Measurements from ENCODE around the gene LASP1. TPM values are rescaled to one million over a fixed set of nuclear protein-coding genes. Genes with fewer than 3 reads are reported as not detected.

Gene LASP1
- total RNA-seq, 2 experiments from 2014 or later, result 135 to 139 TPM

DNA sequence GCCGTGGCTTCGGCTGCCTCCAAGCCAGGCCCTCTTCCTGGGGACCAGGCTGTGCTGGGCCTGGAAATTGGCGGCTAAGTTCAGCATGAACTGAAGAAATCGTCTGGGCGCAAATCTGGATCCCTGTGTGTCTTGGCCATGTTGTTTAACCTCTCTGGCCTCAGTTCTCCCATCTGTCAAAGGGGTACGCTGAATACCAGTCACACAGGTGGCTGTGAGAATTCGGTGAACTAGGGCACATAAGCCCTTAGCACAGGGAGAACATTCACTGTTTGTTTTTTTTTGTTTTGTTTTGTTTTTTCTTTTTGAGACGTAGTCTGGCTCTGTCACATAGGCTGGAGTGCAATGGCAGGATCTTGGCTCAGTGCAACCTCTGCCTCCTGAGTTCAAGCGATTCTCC, 19.0 kb downstream of the LASP1 start:
- Mint-ChIP-seq H3K9me3 (no peaks in the 10 kb centered on the region), H3K4me3 (no peak overlapping the region), H3K4me1 (ENCODE audit: low read depth) (peaks cover 88% of the 10 kb centered on the region), H3K27ac (peak overlapping the region; percentile 46), H3K36me3 (ENCODE audit: low read depth) (peaks cover 61% of the 10 kb centered on the region), H3K27me3 (no peaks in the 10 kb centered on the region)
- TF ChIP-seq, protein P1, sequence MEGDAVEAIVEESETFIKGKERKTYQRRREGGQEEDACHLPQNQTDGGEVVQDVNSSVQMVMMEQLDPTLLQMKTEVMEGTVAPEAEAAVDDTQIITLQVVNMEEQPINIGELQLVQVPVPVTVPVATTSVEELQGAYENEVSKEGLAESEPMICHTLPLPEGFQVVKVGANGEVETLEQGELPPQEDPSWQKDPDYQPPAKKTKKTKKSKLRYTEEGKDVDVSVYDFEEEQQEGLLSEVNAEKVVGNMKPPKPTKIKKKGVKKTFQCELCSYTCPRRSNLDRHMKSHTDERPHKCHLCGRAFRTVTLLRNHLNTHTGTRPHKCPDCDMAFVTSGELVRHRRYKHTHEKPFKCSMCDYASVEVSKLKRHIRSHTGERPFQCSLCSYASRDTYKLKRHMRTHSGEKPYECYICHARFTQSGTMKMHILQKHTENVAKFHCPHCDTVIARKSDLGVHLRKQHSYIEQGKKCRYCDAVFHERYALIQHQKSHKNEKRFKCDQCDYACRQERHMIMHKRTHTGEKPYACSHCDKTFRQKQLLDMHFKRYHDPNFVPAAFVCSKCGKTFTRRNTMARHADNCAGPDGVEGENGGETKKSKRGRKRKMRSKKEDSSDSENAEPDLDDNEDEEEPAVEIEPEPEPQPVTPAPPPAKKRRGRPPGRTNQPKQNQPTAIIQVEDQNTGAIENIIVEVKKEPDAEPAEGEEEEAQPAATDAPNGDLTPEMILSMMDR (IDR thresholded peaks at IDR 0.05), result no peak
- DNase-seq (no peak), ATAC-seq (no peak)
- ChIA-PET POLR2A (interaction anchor here (2.0 to 6.1 kb wide), 2 partner anchors 11 to 36 kb away, joined by 7 to 53 read pairs; no protein-coding TSS in a partner anchor), CTCF (interaction anchor here (1.1 kb wide), 1 partner anchor 9 kb away, joined by 3 read pairs; no protein-coding TSS in a partner anchor)
- intact Hi-C loops (cut with micrococcal nuclease), result no loop called here

DNA sequence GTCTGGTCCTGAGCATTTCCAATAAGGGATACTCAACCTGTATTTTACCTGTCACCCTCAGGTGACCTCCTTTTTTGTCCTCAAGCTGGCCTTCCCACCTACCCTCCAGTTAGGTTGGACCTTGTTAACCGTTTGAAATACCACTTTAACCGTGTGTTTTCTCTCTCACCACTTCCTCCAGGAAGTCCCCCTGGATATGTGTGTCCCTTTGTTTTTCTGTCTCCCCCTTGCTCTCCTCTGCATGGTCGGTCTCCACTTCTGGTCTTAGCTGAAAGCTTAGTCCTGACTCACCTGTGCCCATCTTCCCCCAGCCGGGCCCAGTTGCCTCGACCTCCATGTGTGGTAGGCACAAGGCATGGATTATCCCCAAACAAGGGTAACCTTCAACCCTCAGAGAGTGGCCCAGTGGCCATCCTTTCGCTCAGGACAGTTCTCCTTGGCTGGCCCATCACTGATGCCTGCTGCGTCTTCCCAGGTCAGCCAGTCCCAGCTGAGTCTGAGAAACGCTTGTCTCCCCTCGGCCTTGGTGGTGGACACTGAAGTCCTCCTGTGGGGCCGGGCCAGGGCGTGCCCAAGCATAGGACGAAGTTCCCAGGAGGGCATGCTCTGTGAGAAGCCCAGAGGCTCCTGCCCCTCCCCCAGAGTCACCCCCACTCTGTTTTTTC, 20.0 kb downstream of the LASP1 start:
- no peaks in the 10 kb centered on the region for H3K27me3 Mint-ChIP-seq
- H3K27ac Mint-ChIP-seq, result peak overlapping the region; percentile 81
- no peaks in the 10 kb centered on the region for H3K9me3 Mint-ChIP-seq
- TF ChIP-seq, protein P1 (IDR thresholded peaks at IDR 0.05), result no peak
- ChIA-PET POLR2A (interaction anchor here (0.8 to 6.1 kb wide), 8 partner anchors 8 to 53 kb away, joined by 3 to 53 read pairs (median 4); partner anchors contain the start of gene LASP1NB), CTCF (interaction anchor here (1.1 to 1.2 kb wide), 3 partner anchors 8 to 22 kb away, joined by 3 read pairs; no protein-coding TSS in a partner anchor)
- DNase-seq (no peak), ATAC-seq (no peak)
- H3K4me1 Mint-ChIP-seq (ENCODE audit: low read depth), result peaks cover 90% of the 10 kb centered on the region
- intact Hi-C loops (cut with micrococcal nuclease), result loop anchor here (5.0 kb wide), 1 partner anchor 37 kb away; the partner anchor contains the start of gene LASP1NB
- peak overlapping the region; percentile 38 for H3K4me3 Mint-ChIP-seq
- H3K36me3 Mint-ChIP-seq (ENCODE audit: low read depth), result peaks cover 61% of the 10 kb centered on the region

DNA sequence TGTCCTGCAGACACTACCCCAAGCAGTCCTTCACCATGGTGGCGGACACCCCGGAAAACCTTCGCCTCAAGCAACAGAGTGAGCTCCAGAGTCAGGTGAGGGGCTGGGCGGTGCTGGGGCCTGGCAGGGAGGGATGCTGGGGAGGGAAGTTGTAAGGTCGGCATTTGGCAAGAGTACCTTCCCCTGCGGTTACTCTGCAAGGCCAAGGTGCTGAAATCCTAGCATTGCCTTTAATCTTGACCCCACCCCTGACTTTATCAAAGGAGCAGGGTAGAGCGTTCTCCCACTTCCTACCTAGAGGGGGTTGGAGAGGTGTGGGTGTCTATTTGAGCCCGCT, 20.5 kb downstream of the LASP1 start:
- peak; percentile 8 for ATAC-seq
- Mint-ChIP-seq H3K36me3 (ENCODE audit: low read depth) (peaks cover 56% of the 10 kb centered on the region), H3K4me3 (peak overlapping the region; percentile 38), H3K27me3 (no peaks in the 10 kb centered on the region), H3K9me3 (no peaks in the 10 kb centered on the region), H3K4me1 (ENCODE audit: low read depth) (peaks cover 88% of the 10 kb centered on the region), H3K27ac (peak overlapping the region; percentile 81)
- TF ChIP-seq, protein P1 (IDR thresholded peaks at IDR 0.05), result no peak
- DNase-seq, result peak; percentile 35
- intact Hi-C loops (cut with micrococcal nuclease), result loop anchor here (5.0 kb wide), 1 partner anchor 37 kb away; the partner anchor contains the start of gene LASP1NB
- ChIA-PET POLR2A (interaction anchor here (1.1 to 6.1 kb wide), 6 partner anchors 9 to 38 kb away, joined by 3 to 53 read pairs (median 4); partner anchors contain the start of gene LASP1NB), CTCF (interaction anchor here (1.1 to 1.2 kb wide), 2 partner anchors 13 to 23 kb away, joined by 3 read pairs; no protein-coding TSS in a partner anchor)

DNA sequence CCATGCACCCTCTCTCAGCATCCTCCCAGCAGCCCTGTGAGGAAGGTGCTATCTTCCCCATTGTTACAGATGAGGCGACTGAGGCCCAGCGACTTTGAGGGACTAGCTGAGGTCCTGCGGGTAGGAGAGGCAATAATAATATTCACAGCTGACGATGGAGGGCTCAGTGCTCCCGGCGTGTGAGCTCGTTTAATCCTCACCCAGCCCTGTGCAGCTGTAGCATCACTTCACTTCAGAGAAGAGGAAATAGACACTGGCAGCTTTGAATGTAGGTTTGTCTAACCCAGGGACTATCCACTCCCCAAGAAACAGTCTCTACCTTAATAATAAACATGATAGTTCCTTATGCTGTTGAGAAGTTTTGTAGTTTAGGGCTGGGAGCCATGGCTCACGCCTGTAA, 21.6 kb downstream of the LASP1 start:
- DNase-seq (no peak), ATAC-seq (peak; percentile 15)
- ChIA-PET POLR2A (interaction anchor here (0.8 to 4.2 kb wide), 5 partner anchors 9 to 76 kb away, joined by 3 to 25 read pairs (median 4); partner anchors contain the start of genes FBXO47 and LASP1), CTCF (interaction anchor here (0.9 to 1.8 kb wide), 4 partner anchors 20 to 92 kb away, joined by 3 to 5 read pairs (median 4); partner anchors contain the start of gene LASP1)
- Mint-ChIP-seq H3K36me3 (ENCODE audit: low read depth) (peaks cover 54% of the 10 kb centered on the region), H3K4me1 (ENCODE audit: low read depth) (peaks cover 85% of the 10 kb centered on the region), H3K27me3 (no peaks in the 10 kb centered on the region), H3K27ac (peak overlapping the region; percentile 81), H3K4me3 (peak overlapping the region; percentile 0), H3K9me3 (no peaks in the 10 kb centered on the region)
- intact Hi-C loops (cut with micrococcal nuclease), result loop anchor here (5.0 kb wide), 1 partner anchor 36 kb away; the partner anchor contains the start of gene LASP1NB
- TF ChIP-seq, protein P1 (IDR thresholded peaks at IDR 0.05), result no peak

Data from activated CD8-positive, alpha-beta T cell treated with anti-CD3 and anti-CD28 coated beads for 36 hours (primary cell).